Measurements from ENCODE around the gene GFER.

The GFER gene

GRCh38 chr16:1991948-1992703, 8.1 kb downstream of the GFER start:
- peak; percentile 99 for DNase-seq

GRCh38 chr16:1992704-1993317, 8.8 kb downstream of the GFER start:
- DNase-seq, result no peak

- DNase-seq, result no peak
These were observed 9.7 kb downstream of the GFER start for GRCh38 chr16:1993731-1994131.

- DNase-seq, result no peak
These were observed 13.7 kb downstream of the GFER start for GRCh38 chr16:1997494-1998359.

GRCh38 chr16:1998360-1998835, 14.4 kb downstream of the GFER start:
- DNase-seq, result no peak

- no peak for DNase-seq
These were observed 15.1 kb downstream of the GFER start for GRCh38 chr16:1998852-1999801.

- DNase-seq, result no peak
These were observed 16.0 kb downstream of the GFER start for GRCh38 chr16:1999866-2000514.

- DNase-seq, result no peak
These were observed 17.0 kb downstream of the GFER start for GRCh38 chr16:2001035-2001434.

GRCh38 chr16:2001456-2002355, 17.7 kb downstream of the GFER start:
- DNase-seq, result no peak

GRCh38 chr16:2002406-2003230, 18.6 kb downstream of the GFER start:
- no peak for DNase-seq

- DNase-seq, result no peak
These were observed 19.3 kb downstream of the GFER start for GRCh38 chr16:2003231-2003826.

GRCh38 chr16:2003827-2004641, 20.0 kb downstream of the GFER start:
- DNase-seq, result peak; percentile 82 to 84

- DNase-seq, result no peak
These were observed 21.0 kb downstream of the GFER start for GRCh38 chr16:2004795-2005517.

- no peak for DNase-seq
These were observed 21.7 kb downstream of the GFER start for GRCh38 chr16:2005646-2006045.

- no peak for DNase-seq
These were observed 22.3 kb downstream of the GFER start for GRCh38 chr16:2006317-2006716.

GRCh38 chr16:2007081-2007836, 23.3 kb downstream of the GFER start:
- DNase-seq, result no peak

GRCh38 chr16:2008009-2008526, 24.1 kb downstream of the GFER start:
- no peak for DNase-seq
